HepG2 (cell line): Measurements from ENCODE around the gene FRAS1. TPM values are rescaled to one million over a fixed set of nuclear protein-coding genes. Genes with fewer than 3 reads are reported as not detected.
A peak's percentile ranks its signal among the peaks of the same experiment; 100 is the strongest.

Source experiments
- ATAC-seq: fragments of 200-7000 bp; cut with Tn5 transposase; 3 replicates; pipeline ENCODE4 v1.9.1; 2020; ENCODE audit warnings: mild to moderate bottlenecking, moderate library complexity
- BruUV-seq: library from RNA; stranded (reverse); fragments of 400-500 nt; replicated peaks from 2 replicates; lab custom pipeline; 2021; lab: Mats Ljungman, UMichigan
- CTCF ChIA-PET: fragments of 300-600 bp; formaldehyde crosslinking; extraction: SDS; loops from one replicate; lab custom pipeline; 2021; ENCODE audit warnings: low total read pairs, inconsistent platforms, low intra/inter-chr PET ratio; lab: Yijun Ruan, JAX
- POLR2A ChIA-PET: fragments of 350-600 bp; sonication (Branson Sonifier 250); formaldehyde crosslinking; loops from one replicate; lab custom pipeline; 2020; ENCODE audit warnings: antibody characterized with exemption, inconsistent platforms; lab: Yijun Ruan, JAX
- DNase-seq: peaks from one replicate; pipeline ENCODE4 v3.0.0-alpha.2; 2015; ENCODE audit warnings: low spot score
- FAIRE-seq: peaks from 3 replicates; lab custom pipeline; 2011; peaks lifted over from hg19 to GRCh38; lab: Jason Lieb, UNC
- H2AFZ ChIP-seq: one replicate; pipeline ENCODE4 v1.6.1; 2011; ENCODE audit warnings: low read length, inconsistent platforms
- H3K27ac ChIP-seq: fragments of 300-600 bp; 3 replicates; pipeline ENCODE4 v1.8.0; 2011; ENCODE audit warnings: mixed run types, mild to moderate bottlenecking, mixed read lengths, low read length, inconsistent platforms; ENCODE audit not compliant: insufficient read depth; ENCODE audit errors: extremely low read length
- H3K27me3 ChIP-seq, 2 experiments: fragments of 200-600 bp in 1 of 2; 2 replicates in 1 of 2; 3 replicates in 1 of 2; pipeline versions ENCODE4 v1.6.0 to v1.8.0; 2011; ENCODE audit warnings: low read length in 2 of 2, mild to moderate bottlenecking in 2 of 2, moderate library complexity in 2 of 2, inconsistent platforms in 1 of 2; ENCODE audit not compliant: insufficient read depth in 2 of 2, control insufficient read depth in 1 of 2
- H3K36me3 ChIP-seq, 2 experiments: fragments of 200-600 bp in 1 of 2; replicated peaks in 1 of 2; 2 replicates in 1 of 2; 3 replicates in 1 of 2; pipeline versions ENCODE4 v1.5.1 to v1.8.0; 2011; ENCODE audit warnings: low read length in 2 of 2, inconsistent platforms in 1 of 2; ENCODE audit not compliant: insufficient read depth in 2 of 2, control insufficient read depth in 1 of 2
- H3K4me1 ChIP-seq: 2 replicates; pipeline ENCODE4 v1.5.1; 2012; ENCODE audit warnings: low read length, inconsistent platforms; ENCODE audit not compliant: insufficient read depth
- H3K4me2 ChIP-seq: 2 replicates; pipeline ENCODE4 v1.6.0; 2011; ENCODE audit warnings: low read depth, low read length, inconsistent platforms
- H3K4me3 ChIP-seq, 3 experiments: fragments of 200-600 bp in 1 of 3; sonication (generic), shearing (Covaris generic) in 1 of 3; replicated peaks in 1 of 3; 2 replicates each; pipeline ENCODE4 v1.5.1; 2011 to 2016; ENCODE audit warnings: low read length in 3 of 3, inconsistent platforms in 2 of 3, low read depth in 2 of 3, mild to moderate bottlenecking in 2 of 3, control low read depth in 1 of 3, mixed read lengths in 1 of 3; ENCODE audit not compliant: insufficient read depth in 1 of 3
- H3K79me2 ChIP-seq: one replicate; pipeline ENCODE4 v1.6.1; 2011; ENCODE audit warnings: low read length, inconsistent platforms; ENCODE audit not compliant: insufficient read depth
- H3K9ac ChIP-seq: 2 replicates; pipeline ENCODE4 v1.6.0; 2011; ENCODE audit warnings: mild to moderate bottlenecking, low read depth, low read length, inconsistent platforms; ENCODE audit not compliant: insufficient read depth
- H3K9me3 ChIP-seq: 2 replicates; pipeline ENCODE4 v1.5.1; 2012; ENCODE audit warnings: mild to moderate bottlenecking, low read length
- H4K20me1 ChIP-seq: 2 replicates; pipeline ENCODE4 v1.6.0; 2011; ENCODE audit warnings: inconsistent platforms, mild to moderate bottlenecking, low read length, moderate library complexity; ENCODE audit not compliant: insufficient read depth
- GFI1 ChIP-seq: sonication (generic); formaldehyde crosslinking; IDR thresholded peaks from 2 replicates; pipeline ENCODE4 v1.5.0; 2020; ENCODE audit warnings: missing genetic modification reagents, mild to moderate bottlenecking, borderline replicate concordance
- GTF2F1 ChIP-seq: fragments of 150-350 bp; IDR thresholded peaks from 2 replicates; pipeline ENCODE4 v1.6.1; 2014; ENCODE audit warnings: low read length
- NONO ChIP-seq, 2 experiments: fragments of 450-650 bp in 1 of 2; sonication (generic) in 1 of 2; formaldehyde crosslinking in 1 of 2; IDR thresholded peaks in 1 of 2; conservative IDR thresholded peaks in 1 of 2; 2 replicates each; pipeline versions ENCODE4 v1.6.1 to v1.8.0; 2017 to 2022; ENCODE audit warnings: mild to moderate bottlenecking in 1 of 2, missing genetic modification reagents in 1 of 2, moderate library complexity in 1 of 2
- NR2F6 ChIP-seq, 2 experiments: IDR thresholded peaks; 2 replicates each; pipeline ENCODE4 v1.6.1; 2016; ENCODE audit warnings: antibody characterized with exemption in 1 of 2, mild to moderate bottlenecking in 1 of 2
- SOX13 ChIP-seq, 3 experiments: fragments of 450-650 bp in 1 of 3; sonication (generic) in 1 of 3; formaldehyde crosslinking in 1 of 3; IDR thresholded peaks in 2 of 3; conservative IDR thresholded peaks in 1 of 3; 2 replicates each; pipeline versions ENCODE4 v1.5.0 to v1.6.1; 2016 to 2020; ENCODE audit warnings: antibody characterized with exemption in 1 of 3, mild to moderate bottlenecking in 1 of 3, missing compliant biosample characterization in 1 of 3, missing genetic modification reagents in 1 of 3, moderate library complexity in 1 of 3
- ZNF136 ChIP-seq: sonication (generic); formaldehyde crosslinking; IDR thresholded peaks from 2 replicates; pipeline ENCODE4 v1.8.1; 2022; ENCODE audit warnings: low read depth, mild to moderate bottlenecking, moderate library complexity, missing genetic modification reagents
- ZNF205 ChIP-seq: IDR thresholded peaks from 2 replicates; pipeline ENCODE4 v1.6.1; 2018; ENCODE audit warnings: missing biosample characterization, missing genetic modification reagents
- ZNF451 ChIP-seq: sonication (generic); formaldehyde crosslinking; IDR thresholded peaks from 2 replicates; pipeline ENCODE4 v1.5.0; 2020; ENCODE audit warnings: mild to moderate bottlenecking, missing genetic modification reagents
- ZNF615 ChIP-seq: sonication (generic); formaldehyde crosslinking; IDR thresholded peaks from 2 replicates; pipeline ENCODE4 v1.5.0; 2020; ENCODE audit warnings: mild to moderate bottlenecking, missing genetic modification reagents, borderline replicate concordance
- ZNF775 ChIP-seq: sonication (generic); formaldehyde crosslinking; IDR thresholded peaks from 2 replicates; pipeline ENCODE4 v1.4.0; 2020; ENCODE audit warnings: missing genetic modification reagents, mild to moderate bottlenecking, moderate library complexity, borderline replicate concordance
- WGBS: methylation state at CpG from one replicate; pipeline ENCODE4 v1.1.6; 2017; ENCODE audit warnings: low lambda C conversion rate; 5-methylcytosine and 5-hydroxymethylcytosine counted together
- in situ Hi-C: cut with HindIII; loops from 2 replicates; pipeline ENCODE4 v1.10.0; 2017; ENCODE audit warnings: low pct_unique_long_range_greater_than_20kb; ENCODE audit not compliant: extremely low pct_ligation_motif_present
- intact Hi-C: fragments of 100-400 bp; cut with micrococcal nuclease; formaldehyde crosslinking; loops from one replicate; pipeline ENCODE4 v1.10.0; 2022; ENCODE audit not compliant: unreplicated experiment
- polyA plus RNA-seq, 8 experiments: library from polyadenylated mRNA; depleted of rRNA in 3 of 8; stranded (reverse) in 7 of 8; unstranded in 1 of 8; fragments of >200 nt; fragmentation: Illumina TruSeq in 4 of 8; extraction: Trizol in 4 of 8; gene quantifications; 2 replicates each; pipeline versions ENCODE4 v1.2.1 to v1.2.3, GENCODE V29; 2011 to 2016; ENCODE audit warnings: low read depth in 4 of 8, missing spikeins in 1 of 8, mixed read lengths in 1 of 8; ENCODE audit not compliant: insufficient read depth in 1 of 8
- total RNA-seq, 5 experiments: library from RNA; depleted of rRNA; stranded (reverse); fragments of >200 nt; fragmentation: Illumina TruSeq; extraction: Trizol; gene quantifications; 2 replicates each; pipeline ENCODE4 v1.2.3, GENCODE V29; 2016; ENCODE audit warnings: low read depth in 1 of 5
- TF ChIP-seq, protein P1 (sequence below): sonication (generic); formaldehyde crosslinking; IDR thresholded peaks from 2 replicates; pipeline ENCODE4 v1.4.0; 2020; ENCODE audit warnings: missing genetic modification reagents
- TF ChIP-seq, protein P2 (sequence below): sonication (generic); formaldehyde crosslinking; IDR thresholded peaks from 2 replicates; pipeline ENCODE4 v1.4.0; 2020; ENCODE audit warnings: missing genetic modification reagents, mild to moderate bottlenecking, borderline replicate concordance

Gene FRAS1
- total and polyA plus RNA-seq, 2 of the 13 experiments (the other 11 are each of a cell fraction or from before 2014, with no cell fraction given) = 22.5 to 31.6 TPM

DNA sequence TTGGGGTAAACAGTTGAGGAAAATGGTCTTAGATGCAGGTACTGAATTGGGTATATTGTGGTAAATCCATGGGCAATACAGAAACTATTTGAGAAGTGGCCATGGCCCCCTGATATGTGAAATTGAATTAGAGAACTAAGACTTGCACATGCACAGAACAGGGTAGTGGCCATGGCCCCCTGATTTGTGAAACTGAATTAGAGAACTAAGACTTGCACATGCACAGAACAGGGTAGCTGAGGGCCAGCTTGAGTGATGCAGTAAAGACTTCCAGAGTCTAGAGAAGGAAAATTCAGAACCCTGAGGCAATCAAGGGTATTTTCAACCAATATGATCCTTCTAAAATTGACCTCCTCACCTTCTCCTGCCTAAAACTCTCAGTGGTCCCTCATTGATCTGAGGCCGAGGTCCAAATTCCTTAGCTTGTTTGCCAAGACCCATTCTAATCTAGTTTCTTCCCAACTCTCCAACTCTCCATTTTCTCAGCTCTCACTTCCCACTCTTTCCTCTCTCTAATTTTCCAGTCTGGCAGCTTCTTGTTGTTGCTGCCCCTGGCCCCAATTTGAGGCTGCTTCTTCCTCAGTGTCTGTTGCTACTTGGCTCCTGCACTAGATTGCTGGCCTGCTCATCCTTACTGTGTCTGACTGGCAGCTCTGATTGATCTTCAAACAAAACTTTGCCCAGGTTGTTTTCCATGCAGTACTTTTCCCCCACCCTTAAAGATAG lies 72.4 kb downstream of the FRAS1 start (continued):
- TF ChIP-seq NR2F6 (IDR thresholded peaks at IDR 0.05) = peak; percentile 39; the same call in 1 of the 2 replicates
- 0 out of 2 replicates have a peak, but pooled peaks have one; percentile 21 for TF ChIP-seq NR2F6 (CRISPR knock-in tag; IDR thresholded peaks at IDR 0.05)
- peak; percentile 74; the same call in 1 of the 2 replicates for TF ChIP-seq ZNF775 (CRISPR knock-in tag)
- peak; percentile 83 for TF ChIP-seq GFI1 (CRISPR knock-in tag)
- TF ChIP-seq SOX13 (IDR thresholded peaks at IDR 0.05) = no peak
- 0 out of 4 replicates have a peak, but pooled peaks of 1 of the 2 experiments have one; percentile 5 for TF ChIP-seq SOX13 (CRISPR knock-in tag; conservative IDR thresholded peaks at IDR 0.05 in 1 of 2, IDR thresholded peaks at IDR 0.05 in 1 of 2)
- no peak for TF ChIP-seq NONO (IDR thresholded peaks at IDR 0.05)
- TF ChIP-seq NONO (CRISPR knock-in tag; conservative IDR thresholded peaks at IDR 0.05) = 0 out of 2 replicates have a peak, but pooled peaks have one; percentile 24
- TF ChIP-seq GTF2F1 = no peak
- TF ChIP-seq, protein P1, sequence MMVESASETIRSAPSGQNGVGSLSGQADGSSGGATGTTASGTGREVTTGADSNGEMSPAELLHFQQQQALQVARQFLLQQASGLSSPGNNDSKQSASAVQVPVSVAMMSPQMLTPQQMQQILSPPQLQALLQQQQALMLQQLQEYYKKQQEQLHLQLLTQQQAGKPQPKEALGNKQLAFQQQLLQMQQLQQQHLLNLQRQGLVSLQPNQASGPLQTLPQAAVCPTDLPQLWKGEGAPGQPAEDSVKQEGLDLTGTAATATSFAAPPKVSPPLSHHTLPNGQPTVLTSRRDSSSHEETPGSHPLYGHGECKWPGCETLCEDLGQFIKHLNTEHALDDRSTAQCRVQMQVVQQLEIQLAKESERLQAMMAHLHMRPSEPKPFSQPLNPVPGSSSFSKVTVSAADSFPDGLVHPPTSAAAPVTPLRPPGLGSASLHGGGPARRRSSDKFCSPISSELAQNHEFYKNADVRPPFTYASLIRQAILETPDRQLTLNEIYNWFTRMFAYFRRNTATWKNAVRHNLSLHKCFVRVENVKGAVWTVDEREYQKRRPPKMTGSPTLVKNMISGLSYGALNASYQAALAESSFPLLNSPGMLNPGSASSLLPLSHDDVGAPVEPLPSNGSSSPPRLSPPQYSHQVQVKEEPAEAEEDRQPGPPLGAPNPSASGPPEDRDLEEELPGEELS (CRISPR knock-in tag) = peak; percentile 9; the same call in 1 of the 2 replicates
- TF ChIP-seq, all 625 proteins: peak for 17

DNA sequence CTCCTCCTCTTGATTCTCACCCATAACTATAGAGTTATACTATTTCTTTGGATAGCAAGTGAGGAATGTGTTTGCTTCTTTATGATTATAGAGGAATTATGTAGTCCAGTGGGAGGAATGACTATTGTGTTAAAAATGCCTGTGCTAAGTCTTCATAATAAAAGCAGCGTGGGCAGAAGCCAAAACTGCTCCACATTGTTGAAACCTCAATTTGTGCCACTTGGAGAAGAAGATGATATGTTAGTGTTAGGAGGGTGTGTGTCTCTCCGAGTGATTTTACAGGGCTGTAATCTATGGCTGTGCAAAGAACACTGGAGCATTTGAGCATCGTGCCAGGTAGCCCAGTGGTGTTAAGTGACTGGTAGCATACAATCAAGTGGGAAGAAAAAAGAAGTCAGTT lies 74.3 kb downstream of the FRAS1 start:
- Histone ChIP-seq H3K27me3 (no peaks in the 10 kb centered on the region), H3K4me3 (no peak overlapping the region), H2AFZ (no peak overlapping the region), H3K79me2 (peaks cover 77% of the 10 kb centered on the region)
- POLR2A ChIA-PET = interaction anchor here (1.1 kb wide), 1 partner anchor 34 kb away, joined by 3 read pairs; no protein-coding TSS in a partner anchor
- CTCF ChIA-PET = no interaction called here
- in situ Hi-C loops = no loop called here
- no peak for ATAC-seq
- TF ChIP-seq ZNF136 (CRISPR knock-in tag) (no peak), ZNF205 (no peak), ZNF615 (CRISPR knock-in tag) (no peak), ZNF451 (CRISPR knock-in tag) (no peak)
- TF ChIP-seq, protein P2, sequence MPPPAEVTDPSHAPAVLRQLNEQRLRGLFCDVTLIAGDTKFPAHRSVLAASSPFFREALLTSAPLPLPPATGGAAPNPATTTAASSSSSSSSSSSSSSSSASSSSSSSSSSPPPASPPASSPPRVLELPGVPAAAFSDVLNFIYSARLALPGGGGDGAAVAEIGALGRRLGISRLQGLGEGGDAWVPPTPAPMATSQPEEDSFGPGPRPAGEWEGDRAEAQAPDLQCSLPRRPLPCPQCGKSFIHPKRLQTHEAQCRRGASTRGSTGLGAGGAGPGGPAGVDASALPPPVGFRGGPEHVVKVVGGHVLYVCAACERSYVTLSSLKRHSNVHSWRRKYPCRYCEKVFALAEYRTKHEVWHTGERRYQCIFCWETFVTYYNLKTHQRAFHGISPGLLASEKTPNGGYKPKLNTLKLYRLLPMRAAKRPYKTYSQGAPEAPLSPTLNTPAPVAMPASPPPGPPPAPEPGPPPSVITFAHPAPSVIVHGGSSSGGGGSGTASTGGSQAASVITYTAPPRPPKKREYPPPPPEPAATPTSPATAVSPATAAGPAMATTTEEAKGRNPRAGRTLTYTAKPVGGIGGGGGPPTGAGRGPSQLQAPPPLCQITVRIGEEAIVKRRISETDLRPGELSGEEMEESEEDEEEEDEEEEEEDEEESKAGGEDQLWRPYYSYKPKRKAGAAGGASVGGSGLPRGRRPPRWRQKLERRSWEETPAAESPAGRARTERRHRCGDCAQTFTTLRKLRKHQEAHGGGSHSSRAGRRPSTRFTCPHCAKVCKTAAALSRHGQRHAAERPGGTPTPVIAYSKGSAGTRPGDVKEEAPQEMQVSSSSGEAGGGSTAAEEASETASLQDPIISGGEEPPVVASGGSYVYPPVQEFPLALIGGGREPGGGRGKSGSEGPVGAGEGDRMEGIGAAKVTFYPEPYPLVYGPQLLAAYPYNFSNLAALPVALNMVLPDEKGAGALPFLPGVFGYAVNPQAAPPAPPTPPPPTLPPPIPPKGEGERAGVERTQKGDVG = no peak
- TF ChIP-seq, all 625 proteins: peak for 0
- H4K20me1 ChIP-seq = no peaks in the 10 kb centered on the region
- no TSS peak for BruUV-seq
- H3K9ac ChIP-seq = peak overlapping the region; percentile 7; the same call in 1 of the 2 replicates
- peaks cover 75% of the 10 kb centered on the region for H3K4me1 ChIP-seq
- no peaks in the 10 kb centered on the region for H3K9me3 ChIP-seq
- WGBS = 90% methylated on average over 3 of the region's 3 CpGs
- intact Hi-C loops = loop anchor here (5.0 kb wide), 1 partner anchor 36 kb away; no protein-coding TSS in a partner anchor
- no peaks in the 10 kb centered on the region for H3K36me3 ChIP-seq
- DNase-seq (no peak), FAIRE-seq (no peak)
- no peak overlapping the region for H3K4me2 ChIP-seq
- H3K27ac ChIP-seq = peak overlapping the region; percentile 11
